ENCODE measurements around the gene ZAR1. TPM values are rescaled to one million over a fixed set of nuclear protein-coding genes. Genes with fewer than 3 reads are reported as not detected.

The ZAR1 gene
- total RNA-seq, 2 donors from 2014 or later = not detected

- no peak overlapping the region for H3K27ac ChIP-seq
- H3K27me3 ChIP-seq = peaks cover 0 to 12% of the 10 kb centered on the region in 2 donors
- DNase-seq (ENCODE audit: low spot score) = no peak
- H3K4me1 ChIP-seq = peaks cover 0 to 13% of the 10 kb centered on the region in 2 donors
- no peak overlapping the region for H3K4me3 ChIP-seq
- H3K36me3 ChIP-seq = peaks cover 4% of the 10 kb centered on the region
- no peak for TF ChIP-seq CTCF (IDR thresholded peaks at IDR 0.05)
- H3K9me3 ChIP-seq = no peaks in the 10 kb centered on the region
These were observed 3.5 kb downstream of the ZAR1 start for GRCh38 chr4:48493452-48494100.

- peaks cover 19% of the 10 kb centered on the region for H3K36me3 ChIP-seq
- no peaks in the 10 kb centered on the region for H3K4me1 ChIP-seq
- DNase-seq (ENCODE audit: low spot score) = no peak
- H3K4me3 ChIP-seq = no peak overlapping the region
- no peak for TF ChIP-seq CTCF (IDR thresholded peaks at IDR 0.05)
- no peak overlapping the region for H3K27ac ChIP-seq
- H3K9me3 ChIP-seq = no peaks in the 10 kb centered on the region
- peaks cover 0 to 1% of the 10 kb centered on the region in 2 donors for H3K27me3 ChIP-seq
These were observed 5.9 kb downstream of the ZAR1 start for GRCh38 chr4:48495941-48496340.

GRCh38 chr4:48498895-48499294, 8.8 kb downstream of the ZAR1 start:
- Histone ChIP-seq H3K27me3 (no peaks in the 10 kb centered on the region), H3K27ac (no peak overlapping the region), H3K4me1 (no peaks in the 10 kb centered on the region), H3K36me3 (peaks cover 19% of the 10 kb centered on the region), H3K9me3 (no peaks in the 10 kb centered on the region), H3K4me3 (no peak overlapping the region)
- DNase-seq (ENCODE audit: low spot score) = no peak
- no peak for TF ChIP-seq CTCF (IDR thresholded peaks at IDR 0.05)

GRCh38 chr4:48499551-48500066, 9.6 kb downstream of the ZAR1 start:
- no peak for DNase-seq (ENCODE audit: low spot score)
- H3K9me3 ChIP-seq = no peaks in the 10 kb centered on the region
- no peaks in the 10 kb centered on the region for H3K4me1 ChIP-seq
- no peak overlapping the region for H3K27ac ChIP-seq
- H3K27me3 ChIP-seq = no peaks in the 10 kb centered on the region
- TF ChIP-seq CTCF (IDR thresholded peaks at IDR 0.05) = no peak
- H3K4me3 ChIP-seq = no peak overlapping the region
- peaks cover 19% of the 10 kb centered on the region for H3K36me3 ChIP-seq

GRCh38 chr4:48503233-48504025, 13.4 kb downstream of the ZAR1 start:
- no peaks in the 10 kb centered on the region for H3K4me1 ChIP-seq
- no peaks in the 10 kb centered on the region for H3K9me3 ChIP-seq
- H3K4me3 ChIP-seq = no peak overlapping the region
- no peak overlapping the region for H3K27ac ChIP-seq
- DNase-seq (ENCODE audit: low spot score) = no peak
- no peaks in the 10 kb centered on the region for H3K27me3 ChIP-seq
- peaks cover 29% of the 10 kb centered on the region for H3K36me3 ChIP-seq
- no peak for TF ChIP-seq CTCF (IDR thresholded peaks at IDR 0.05)

All from right atrium auricular region (tissue), 2 donors.